Spleen (tissue), 7 donors: ENCODE measurements around the gene DUSP6.

Experiments used
- POLR2A ChIP-seq, 3 donors: fragments of 450-650 bp; IDR thresholded peaks; one replicate each; pipeline ENCODE4 v1.5.1; 2017; ENCODE audit warnings: antibody characterized with exemption in 3 of 3, mild to moderate bottlenecking in 1 of 3
- TF ChIP-seq, protein P1 (sequence below), 11 experiments: fragments of 200-600 bp in 7 of 11; fragments of 450-650 bp in 4 of 11; sonication (generic) in 4 of 11; IDR thresholded peaks in 8 of 11; conservative IDR thresholded peaks in 3 of 11; 1 replicate in 7 of 11; 2 replicates in 4 of 11; pipeline versions ENCODE4 v1.4.0 to v1.8.0; 2016 to 2021; ENCODE audit warnings: antibody characterized with exemption in 11 of 11, inconsistent platforms in 4 of 11, mild to moderate bottlenecking in 1 of 11
- donor health status: DM: no; HTN: no; CAD: no; lungs with moderate emphysema.
- donor health status: DM: no; HTN: no; CAD: no.
- donor health status: DM: no; HTN: no; CAD: no.

DNA sequence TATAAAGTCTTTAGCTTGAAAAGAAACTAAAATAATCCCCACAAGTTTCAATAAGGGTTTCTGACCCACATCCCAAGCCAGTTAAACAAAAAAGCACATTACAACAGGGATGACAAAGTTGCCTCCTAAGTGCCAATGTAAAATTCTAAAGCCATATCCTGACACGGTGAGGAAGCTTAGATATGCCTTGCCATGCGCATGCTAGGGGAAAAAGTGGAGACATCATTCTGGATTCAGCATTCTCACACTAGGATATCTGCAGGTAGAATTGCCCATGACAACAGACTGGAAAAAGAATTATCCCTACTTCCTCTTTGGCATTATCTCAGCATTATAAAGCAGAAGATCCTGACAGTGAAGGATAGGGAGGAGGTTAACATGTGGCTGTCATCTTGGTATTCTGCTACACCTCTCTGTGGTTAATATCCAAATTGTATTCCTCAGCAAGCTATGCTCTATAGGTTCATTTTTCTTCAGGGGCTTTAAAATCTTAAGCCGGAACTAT is 4.9 kb downstream of the DUSP6 start:
- TF ChIP-seq, protein P1, sequence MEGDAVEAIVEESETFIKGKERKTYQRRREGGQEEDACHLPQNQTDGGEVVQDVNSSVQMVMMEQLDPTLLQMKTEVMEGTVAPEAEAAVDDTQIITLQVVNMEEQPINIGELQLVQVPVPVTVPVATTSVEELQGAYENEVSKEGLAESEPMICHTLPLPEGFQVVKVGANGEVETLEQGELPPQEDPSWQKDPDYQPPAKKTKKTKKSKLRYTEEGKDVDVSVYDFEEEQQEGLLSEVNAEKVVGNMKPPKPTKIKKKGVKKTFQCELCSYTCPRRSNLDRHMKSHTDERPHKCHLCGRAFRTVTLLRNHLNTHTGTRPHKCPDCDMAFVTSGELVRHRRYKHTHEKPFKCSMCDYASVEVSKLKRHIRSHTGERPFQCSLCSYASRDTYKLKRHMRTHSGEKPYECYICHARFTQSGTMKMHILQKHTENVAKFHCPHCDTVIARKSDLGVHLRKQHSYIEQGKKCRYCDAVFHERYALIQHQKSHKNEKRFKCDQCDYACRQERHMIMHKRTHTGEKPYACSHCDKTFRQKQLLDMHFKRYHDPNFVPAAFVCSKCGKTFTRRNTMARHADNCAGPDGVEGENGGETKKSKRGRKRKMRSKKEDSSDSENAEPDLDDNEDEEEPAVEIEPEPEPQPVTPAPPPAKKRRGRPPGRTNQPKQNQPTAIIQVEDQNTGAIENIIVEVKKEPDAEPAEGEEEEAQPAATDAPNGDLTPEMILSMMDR (IDR thresholded peaks at IDR 0.05 in 8 of 11, conservative IDR thresholded peaks at IDR 0.05 in 3 of 11): no peak
- TF ChIP-seq POLR2A (IDR thresholded peaks at IDR 0.05): no peak
